ENCODE data around the gene TRAPPC2L.
"Not testable (repeated sequence)": the region's sequence is repeated elsewhere in the genome, so short reads cannot be mapped to it uniquely, and the experiment has no call there.

The TRAPPC2L gene

DNA sequence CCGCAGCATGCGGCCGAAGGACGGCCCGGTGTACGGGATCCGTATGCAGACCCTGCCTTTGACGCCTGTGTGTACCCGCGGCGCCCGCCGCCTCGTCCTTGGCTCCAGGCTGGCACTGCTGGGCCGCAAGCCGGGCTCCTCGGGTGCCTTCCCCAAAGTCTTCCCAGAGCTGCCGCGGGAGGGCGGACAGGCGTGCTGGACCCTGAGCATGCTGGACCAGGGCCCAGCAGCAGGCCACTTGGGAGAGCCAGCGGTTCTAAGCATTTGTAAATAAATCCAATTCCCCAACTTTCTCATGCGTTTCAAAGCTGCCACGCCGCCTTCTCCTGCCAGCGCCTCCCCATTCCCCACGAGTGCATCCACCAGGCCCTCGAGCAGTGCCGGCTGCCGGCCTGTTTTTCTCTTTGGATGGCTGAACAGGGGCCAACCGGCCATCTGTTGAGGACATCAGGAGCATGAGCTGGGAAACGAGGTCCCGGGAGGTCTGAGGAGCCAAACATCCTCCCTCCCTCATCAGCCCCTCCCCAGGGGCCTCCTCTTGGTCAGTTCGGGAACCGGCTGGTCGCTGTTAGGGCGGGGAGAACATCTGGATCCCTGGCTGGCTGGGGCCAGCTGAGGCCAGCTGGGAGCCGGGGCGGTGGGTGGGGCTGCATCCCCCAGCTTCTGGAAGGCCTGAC lies 30.1 kb downstream of the TRAPPC2L start:
- Histone ChIP-seq H3K4me3 (no peak overlapping the region), H3K27ac (peak overlapping the region in 1 of 2 donors; percentile 37)
- DNase-seq (ENCODE audit: low spot score), result no peak
- TF ChIP-seq, protein P1, sequence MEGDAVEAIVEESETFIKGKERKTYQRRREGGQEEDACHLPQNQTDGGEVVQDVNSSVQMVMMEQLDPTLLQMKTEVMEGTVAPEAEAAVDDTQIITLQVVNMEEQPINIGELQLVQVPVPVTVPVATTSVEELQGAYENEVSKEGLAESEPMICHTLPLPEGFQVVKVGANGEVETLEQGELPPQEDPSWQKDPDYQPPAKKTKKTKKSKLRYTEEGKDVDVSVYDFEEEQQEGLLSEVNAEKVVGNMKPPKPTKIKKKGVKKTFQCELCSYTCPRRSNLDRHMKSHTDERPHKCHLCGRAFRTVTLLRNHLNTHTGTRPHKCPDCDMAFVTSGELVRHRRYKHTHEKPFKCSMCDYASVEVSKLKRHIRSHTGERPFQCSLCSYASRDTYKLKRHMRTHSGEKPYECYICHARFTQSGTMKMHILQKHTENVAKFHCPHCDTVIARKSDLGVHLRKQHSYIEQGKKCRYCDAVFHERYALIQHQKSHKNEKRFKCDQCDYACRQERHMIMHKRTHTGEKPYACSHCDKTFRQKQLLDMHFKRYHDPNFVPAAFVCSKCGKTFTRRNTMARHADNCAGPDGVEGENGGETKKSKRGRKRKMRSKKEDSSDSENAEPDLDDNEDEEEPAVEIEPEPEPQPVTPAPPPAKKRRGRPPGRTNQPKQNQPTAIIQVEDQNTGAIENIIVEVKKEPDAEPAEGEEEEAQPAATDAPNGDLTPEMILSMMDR (IDR thresholded peaks at IDR 0.05), result no peak

DNA sequence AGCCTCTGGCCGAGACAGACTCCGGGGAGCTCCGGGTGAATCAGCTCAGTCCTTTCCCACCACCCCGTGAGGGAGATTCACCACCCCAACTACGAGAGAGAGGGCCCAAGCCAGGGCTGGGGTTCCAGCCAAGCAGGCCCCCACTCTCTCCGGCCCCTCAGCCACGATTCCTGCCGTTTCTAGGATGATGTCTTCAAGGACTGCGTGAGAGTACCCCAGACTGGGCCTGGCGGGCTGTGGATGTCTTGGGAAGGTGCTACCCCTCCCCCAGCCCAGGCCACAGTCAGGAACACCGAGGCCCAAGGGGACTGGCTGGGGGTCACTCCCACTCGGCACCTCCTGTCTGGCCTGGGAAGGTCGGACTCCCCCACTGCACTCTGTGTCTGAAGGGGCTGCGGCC lies 31.1 kb downstream of the TRAPPC2L start:
- H3K4me3 ChIP-seq, result no peak overlapping the region
- TF ChIP-seq, protein P1 (IDR thresholded peaks at IDR 0.05), result no peak
- H3K27ac ChIP-seq, result peak overlapping the region in 1 of 2 donors; percentile 37
- DNase-seq (ENCODE audit: low spot score), result no peak

DNA sequence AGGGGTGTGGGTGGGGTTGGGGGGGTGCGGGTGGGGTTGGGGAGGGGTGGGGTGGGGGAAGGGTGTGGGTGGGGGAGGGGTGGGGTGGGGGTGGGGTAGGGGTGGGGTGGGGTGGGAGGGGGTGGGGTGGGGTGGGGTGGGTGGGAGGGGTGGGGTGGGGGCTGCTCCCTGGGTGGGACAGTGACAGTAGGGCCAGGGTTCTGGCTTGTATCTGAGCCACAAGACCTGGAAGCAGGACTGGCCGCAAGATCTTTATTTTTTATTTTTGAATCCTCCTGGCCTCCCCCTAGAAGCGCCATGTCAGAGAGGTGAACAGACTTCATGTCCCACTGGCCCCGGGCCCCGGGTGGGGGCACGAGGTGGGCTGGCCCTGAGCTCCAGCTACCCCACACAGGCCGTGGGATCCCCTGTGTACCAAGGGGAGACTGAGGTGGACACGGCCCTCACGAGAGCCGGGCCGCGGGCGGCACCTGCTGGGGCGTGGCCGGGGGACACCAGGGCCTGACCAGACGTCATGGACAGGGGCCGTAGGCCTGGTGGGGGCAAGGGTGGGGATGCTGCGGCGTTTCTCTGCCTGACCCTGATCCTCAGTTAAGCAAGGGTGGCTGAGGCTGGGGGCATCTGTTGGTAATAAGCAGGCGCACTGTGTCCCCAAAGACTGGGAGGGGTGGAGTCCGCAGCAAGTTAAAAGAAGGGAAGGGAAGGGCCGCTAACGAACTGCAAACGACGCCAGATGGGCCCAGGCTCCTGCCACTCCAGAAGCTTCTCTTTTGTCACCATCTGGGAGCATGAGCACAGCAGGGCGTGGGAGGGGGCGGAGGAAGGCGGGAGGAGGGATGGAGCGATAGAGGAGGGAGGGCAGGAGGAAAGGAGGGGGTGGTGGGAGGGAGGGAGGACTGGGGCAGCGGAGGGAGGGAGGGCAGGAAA lies 31.8 kb downstream of the TRAPPC2L start:
- TF ChIP-seq, protein P1 (IDR thresholded peaks at IDR 0.05), result no peak
- Histone ChIP-seq H3K4me3 (no peak overlapping the region), H3K27ac (peak overlapping the region in 1 of 2 donors; percentile 8)
- DNase-seq (ENCODE audit: low spot score), result no peak

DNA sequence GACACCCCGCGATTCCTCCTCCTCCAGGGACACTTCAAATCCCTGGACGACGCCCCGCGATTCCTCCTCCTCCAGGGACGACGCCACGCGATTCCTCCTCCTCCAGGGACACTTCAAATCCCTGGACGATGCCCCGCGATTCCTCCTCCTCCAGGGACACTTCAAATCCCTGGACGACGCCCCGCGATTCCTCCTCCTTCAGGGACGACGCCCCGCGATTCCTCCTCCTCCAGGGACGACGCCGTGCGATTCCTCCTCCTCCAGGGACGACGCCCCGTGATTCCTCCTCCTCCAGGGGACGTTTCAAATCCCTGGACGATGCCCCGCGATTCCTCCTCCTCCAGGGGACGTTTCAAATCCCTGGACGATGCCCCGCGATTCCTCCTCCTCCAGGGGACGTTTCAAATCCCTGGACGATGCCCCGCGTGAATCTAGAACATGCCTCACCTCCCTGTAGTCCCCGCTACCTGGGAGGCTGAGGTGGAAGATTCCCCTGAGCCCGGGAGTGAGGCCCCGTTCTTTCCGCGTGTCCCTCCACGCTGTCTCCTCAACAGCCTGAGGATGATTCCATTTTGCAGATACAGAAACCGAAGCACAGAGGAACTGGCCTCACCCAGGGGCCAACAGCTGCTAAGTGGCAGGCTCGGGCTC lies 32.9 kb downstream of the TRAPPC2L start:
- not testable (repeated sequence) for H3K27ac ChIP-seq; DNase-seq (ENCODE audit: low spot score); H3K4me3 ChIP-seq

DNA sequence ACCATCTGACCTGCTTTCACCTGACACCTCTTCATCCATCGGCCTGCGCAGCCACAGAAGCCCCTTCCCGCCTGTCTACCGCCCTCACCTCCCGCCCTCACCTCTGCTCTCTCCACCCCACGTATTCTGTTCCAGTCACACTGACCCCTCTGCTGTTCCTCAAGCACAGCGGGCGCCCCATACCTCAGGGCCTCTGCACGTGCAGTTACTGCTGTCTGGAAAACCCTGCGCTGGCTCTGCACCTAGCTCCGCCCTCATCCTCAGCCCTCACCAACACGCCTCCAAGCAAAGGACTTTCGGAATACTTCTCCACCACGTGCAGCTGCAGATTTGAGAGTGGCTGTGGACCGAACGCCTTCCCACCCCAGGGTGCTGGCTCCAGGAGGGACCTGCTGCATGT lies 34.2 kb downstream of the TRAPPC2L start:
- TF ChIP-seq, protein P1 (IDR thresholded peaks at IDR 0.05), result no peak
- Histone ChIP-seq H3K27ac (no peak overlapping the region), H3K4me3 (no peak overlapping the region)
- DNase-seq (ENCODE audit: low spot score), result no peak

DNA sequence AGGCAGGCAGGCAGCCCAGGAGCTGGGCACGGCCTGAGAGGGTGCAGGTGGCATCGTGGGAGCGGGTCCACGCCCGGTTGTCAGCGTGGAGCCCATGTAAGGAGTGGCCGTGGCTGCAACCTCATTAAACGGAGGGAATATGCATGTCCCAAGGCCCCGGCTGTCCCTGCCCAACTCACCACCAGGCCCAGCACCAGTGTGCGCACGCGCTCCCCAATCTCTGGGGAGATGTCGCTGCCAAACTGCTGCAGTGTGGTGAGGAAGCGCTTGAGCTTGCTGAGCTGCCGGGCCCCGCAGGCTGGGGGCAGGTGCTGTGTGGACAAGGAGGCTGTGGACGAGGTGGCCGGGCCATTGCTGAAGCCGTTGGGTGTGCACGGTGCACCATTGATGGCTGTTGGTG lies 35.1 kb downstream of the TRAPPC2L start:
- no peak for DNase-seq (ENCODE audit: low spot score)
- H3K4me3 ChIP-seq, result no peak overlapping the region
- TF ChIP-seq, protein P1 (IDR thresholded peaks at IDR 0.05), result no peak
- H3K27ac ChIP-seq, result no peak overlapping the region

Data from coronary artery (tissue), 2 donors.